Lower lobe of right lung (tissue), 2 donors: ENCODE data around the gene ERCC3. TPM values are rescaled to one million over a fixed set of nuclear protein-coding genes. Genes with fewer than 3 reads are reported as not detected.
A peak's percentile ranks its signal among the peaks of the same experiment; 100 is the strongest.

Experiments used
- ATAC-seq, 2 donors: fragments of 200-7000 bp; cut with Tn5 transposase; one replicate each; pipeline ENCODE4 v1.9.1; 2020 to 2022; ENCODE audit warnings: mild to moderate bottlenecking in 2 of 2, moderate library complexity in 2 of 2
- DNase-seq: peaks from one replicate; pipeline ENCODE4 v3.0.0-alpha.2; 2020
- H3K27ac ChIP-seq: fragments of 200-600 bp; one replicate; pipeline ENCODE4 v1.8.0; 2022
- H3K27me3 ChIP-seq: fragments of 200-600 bp; one replicate; pipeline ENCODE4 v1.8.0; 2022; ENCODE audit warnings: low read depth
- H3K36me3 ChIP-seq: fragments of 200-600 bp; one replicate; pipeline ENCODE4 v1.8.0; 2022; ENCODE audit warnings: mild to moderate bottlenecking
- H3K4me1 ChIP-seq: fragments of 200-600 bp; one replicate; pipeline ENCODE4 v1.8.0; 2022
- H3K4me3 ChIP-seq: fragments of 200-600 bp; one replicate; pipeline ENCODE4 v1.8.0; 2022; ENCODE audit warnings: mild to moderate bottlenecking
- H3K9me3 ChIP-seq: fragments of 200-600 bp; one replicate; pipeline ENCODE4 v1.8.0; 2022
- CTCF ChIP-seq: fragments of 200-600 bp; IDR thresholded peaks from one replicate; pipeline ENCODE4 v1.8.0; 2022; ENCODE audit warnings: antibody characterized with exemption, mild to moderate bottlenecking
- intact Hi-C: fragments of 100-400 bp; cut with DNase I; formaldehyde crosslinking; loops from one replicate; pipeline ENCODE4 v1.11.0; 2022
- long read RNA-seq: library from polyadenylated mRNA; unstranded; transcript quantifications from one replicate; pipeline ENCODE4 v2.0.0, GENCODE V29; 2021
- total RNA-seq: library from RNA; stranded (reverse); fragmentation: NEBNext Ultra II Directional; extraction: Animal tissue kit (Norgen Biotek cat#: 25700); gene quantifications from one replicate; pipeline ENCODE4 v1.2.1, GENCODE V29; 2021
- donor health status: DM: no; HTN: yes; CAD: no; lungs with severe emphysema.

The ERCC3 gene
- total RNA-seq = 34.7 TPM
- long read RNA-seq, transcript ERCC3-201 (15 exons, 2,750 nt) = major isoform, 40 of 55 reads
- long read RNA-seq, partial matches to known transcripts = 7 of 55 reads
- long read RNA-seq, other reads (novel, unspliced or antisense) = 6 of 55 reads

GRCh38 chr2:127293748-127294562 is at the start of gene ERCC3:
Gene ERCC3 (minus strand): TSS chr2:127294144. CDS start chr2:127294081, 63 bp downstream.
- Histone ChIP-seq H3K9me3 (no peaks in the 10 kb centered on the region), H3K36me3 (peaks cover 42% of the 10 kb centered on the region), H3K27ac (peak within 1 kb of the TSS; percentile 81), H3K27me3 (no peaks in the 10 kb centered on the region), H3K4me1 (peaks cover 16% of the 10 kb centered on the region), H3K4me3 (peak within 1 kb of the TSS; percentile 96)
- DNase-seq = peak; percentile 91
- ATAC-seq = peak; percentile 95 to 99
- no peak for TF ChIP-seq CTCF
- intact Hi-C loops = no loop called here

GRCh38 chr2:127343277-127343676 is 49.3 kb upstream of the ERCC3 start:
- TF ChIP-seq CTCF = no peak
- Histone ChIP-seq H3K27ac (no peak overlapping the region), H3K4me3 (no peak overlapping the region), H3K4me1 (peaks cover 3% of the 10 kb centered on the region), H3K9me3 (no peaks in the 10 kb centered on the region), H3K36me3 (peaks cover 17% of the 10 kb centered on the region), H3K27me3 (no peaks in the 10 kb centered on the region)
- DNase-seq (no peak), ATAC-seq (no peak)
- intact Hi-C loops = no loop called here

GRCh38 chr2:127342101-127342500 is 48.2 kb upstream of the ERCC3 start:
- no peaks in the 10 kb centered on the region for H3K4me1 ChIP-seq
- ATAC-seq (no peak), DNase-seq (no peak)
- H3K27ac ChIP-seq = no peak overlapping the region
- H3K27me3 ChIP-seq = no peaks in the 10 kb centered on the region
- intact Hi-C loops = no loop called here
- no peak for TF ChIP-seq CTCF
- peaks cover 29% of the 10 kb centered on the region for H3K36me3 ChIP-seq
- H3K9me3 ChIP-seq = no peaks in the 10 kb centered on the region
- no peak overlapping the region for H3K4me3 ChIP-seq

GRCh38 chr2:127332335-127332734 is 38.4 kb upstream of the ERCC3 start:
- Histone ChIP-seq H3K27ac (no peak overlapping the region), H3K9me3 (no peaks in the 10 kb centered on the region), H3K27me3 (no peaks in the 10 kb centered on the region), H3K4me1 (no peaks in the 10 kb centered on the region), H3K36me3 (peaks cover 84% of the 10 kb centered on the region), H3K4me3 (no peak overlapping the region)
- no peak for TF ChIP-seq CTCF
- ATAC-seq (no peak), DNase-seq (no peak)
- intact Hi-C loops = no loop called here

- no peak overlapping the region for H3K4me3 ChIP-seq
- DNase-seq (no peak), ATAC-seq (no peak)
- H3K27ac ChIP-seq = no peak overlapping the region
- no peaks in the 10 kb centered on the region for H3K27me3 ChIP-seq
- intact Hi-C loops = no loop called here
- H3K36me3 ChIP-seq = peaks cover 86% of the 10 kb centered on the region
- no peaks in the 10 kb centered on the region for H3K4me1 ChIP-seq
- no peak for TF ChIP-seq CTCF
- H3K9me3 ChIP-seq = no peaks in the 10 kb centered on the region
Measured at GRCh38 chr2:127330753-127331152, 36.8 kb upstream of the ERCC3 start.
